ENCODE data around the gene SLC48A1.
"Not testable (repeated sequence)": the region's sequence is repeated elsewhere in the genome, so short reads cannot be mapped to it uniquely, and the experiment has no call there.

SLC48A1 gene

DNA sequence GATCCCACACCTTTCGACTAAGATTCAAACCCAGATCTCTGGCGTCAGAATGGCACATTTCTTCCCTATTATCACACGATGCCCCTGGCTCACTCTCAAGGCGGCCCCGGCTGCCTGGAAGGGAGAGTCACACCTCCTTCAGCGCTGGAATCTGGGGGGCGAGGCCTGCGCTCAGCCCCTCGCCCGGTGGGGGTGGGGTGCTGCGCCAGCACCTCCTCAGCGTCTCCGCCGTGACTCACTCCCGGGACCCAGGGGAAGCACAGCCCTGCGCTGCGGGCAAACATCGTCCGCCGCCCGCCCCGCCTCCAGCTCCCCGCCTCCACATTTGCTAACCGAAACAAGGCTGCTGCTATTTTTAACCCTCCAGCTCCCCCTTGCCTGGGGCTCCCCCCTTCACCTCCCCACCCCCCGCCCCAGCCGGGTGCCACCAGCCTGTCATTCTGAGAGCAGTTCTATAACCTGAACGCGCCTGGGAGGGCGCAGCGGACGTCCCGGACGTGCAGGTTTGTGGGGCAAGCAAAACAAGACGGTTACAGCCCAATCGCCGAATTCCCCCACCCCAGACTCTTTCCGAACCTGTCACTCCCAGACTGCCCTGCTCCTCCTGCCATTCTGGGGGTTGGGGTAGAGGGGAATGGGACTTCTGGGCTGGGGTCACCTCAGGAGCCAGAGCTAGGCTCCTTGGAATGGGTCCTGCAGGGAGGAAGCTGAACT lies 39.9 kb downstream of the SLC48A1 start:
- H3K9me3 Mint-ChIP-seq = no peaks in the 10 kb centered on the region
- peak; percentile 80 for ATAC-seq
- peaks cover 94% of the 10 kb centered on the region for H3K4me1 Mint-ChIP-seq
- peak; percentile 75 to 94 for DNase-seq (ENCODE audit: low spot score in 2 of 2)
- H3K27ac Mint-ChIP-seq = peak overlapping the region; percentile 99
- H3K4me3 Mint-ChIP-seq = peak overlapping the region; percentile 98
- peaks cover 94% of the 10 kb centered on the region for H3K36me3 Mint-ChIP-seq

DNA sequence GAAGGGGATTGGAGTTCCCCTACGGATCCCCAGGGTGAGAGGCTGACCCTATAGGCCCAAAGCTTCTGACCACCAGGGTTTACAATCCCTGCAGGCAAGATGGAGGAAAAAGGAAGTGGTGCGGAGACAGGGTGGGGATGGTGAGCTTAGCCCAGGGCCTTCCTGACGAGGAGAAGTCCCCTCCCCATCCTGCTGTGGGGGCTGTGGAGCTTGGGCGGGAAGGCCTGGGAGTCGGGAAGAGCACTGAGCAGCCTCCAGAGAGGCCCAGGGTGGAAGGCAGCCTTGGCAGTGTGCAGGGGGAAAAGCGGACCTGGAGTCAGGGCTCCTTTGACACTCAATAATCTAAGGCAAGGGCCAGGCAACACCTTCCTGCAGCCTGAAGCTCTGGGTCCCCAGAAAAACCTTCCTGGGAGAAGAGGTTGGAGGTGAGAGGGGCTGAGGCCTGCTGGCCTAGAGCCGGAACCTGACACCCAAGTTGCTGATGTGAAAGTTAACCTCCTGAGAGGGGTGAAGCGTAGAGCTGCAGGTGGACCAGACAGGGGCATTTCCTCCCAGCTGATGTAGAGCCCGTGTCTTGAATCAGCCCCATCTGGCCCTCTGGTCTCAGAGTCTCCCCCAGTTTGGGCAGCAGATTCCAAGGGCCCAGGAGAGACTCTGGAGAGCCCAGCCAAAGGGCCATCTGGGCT lies 40.6 kb downstream of the SLC48A1 start:
- peak overlapping the region; percentile 98 for H3K4me3 Mint-ChIP-seq
- H3K9me3 Mint-ChIP-seq = no peaks in the 10 kb centered on the region
- ATAC-seq (peak; percentile 0), DNase-seq (ENCODE audit: low spot score in 2 of 2) (peak; percentile 20 to 67)
- peaks cover 94% of the 10 kb centered on the region for H3K4me1 Mint-ChIP-seq
- H3K27ac Mint-ChIP-seq = peak overlapping the region; percentile 99
- H3K36me3 Mint-ChIP-seq = peaks cover 94% of the 10 kb centered on the region

DNA sequence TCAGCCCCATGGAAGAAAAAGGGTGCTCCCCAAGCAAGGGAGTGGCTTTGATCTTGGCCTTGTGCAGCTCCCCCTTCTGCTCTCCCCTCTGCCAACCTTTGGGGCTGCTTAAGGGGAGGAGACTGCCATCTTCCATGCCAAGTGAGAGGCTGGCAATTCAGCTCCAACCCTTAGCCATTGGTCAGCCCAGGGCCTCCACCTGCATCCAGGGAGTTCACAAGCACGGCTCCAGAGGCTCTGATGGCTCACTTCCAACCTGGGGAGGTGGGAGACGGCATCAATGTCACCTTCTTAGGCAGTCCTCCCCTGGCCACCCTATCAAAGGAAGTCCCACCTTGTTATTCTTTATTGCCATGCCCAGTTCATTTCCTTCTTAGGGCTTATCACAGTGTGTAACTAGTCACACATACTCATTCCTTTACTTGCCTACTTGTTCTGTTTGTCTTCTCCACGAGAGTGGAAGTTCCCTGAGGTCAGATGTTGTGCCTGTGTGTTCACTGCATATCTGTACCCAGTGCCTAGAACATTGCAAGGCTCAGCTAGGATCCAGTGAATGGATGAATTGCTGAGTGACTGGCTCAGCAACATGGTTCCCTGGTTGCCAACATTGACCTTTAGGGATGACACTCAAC lies 41.6 kb downstream of the SLC48A1 start:
- no peak for DNase-seq (ENCODE audit: low spot score in 2 of 2)
- H3K4me1 Mint-ChIP-seq = peaks cover 87% of the 10 kb centered on the region
- H3K9me3 Mint-ChIP-seq = no peaks in the 10 kb centered on the region
- ATAC-seq = peak; percentile 50
- peaks cover 92% of the 10 kb centered on the region for H3K36me3 Mint-ChIP-seq
- peak overlapping the region; percentile 99 for H3K27ac Mint-ChIP-seq
- H3K4me3 Mint-ChIP-seq = peak overlapping the region; percentile 98

DNA sequence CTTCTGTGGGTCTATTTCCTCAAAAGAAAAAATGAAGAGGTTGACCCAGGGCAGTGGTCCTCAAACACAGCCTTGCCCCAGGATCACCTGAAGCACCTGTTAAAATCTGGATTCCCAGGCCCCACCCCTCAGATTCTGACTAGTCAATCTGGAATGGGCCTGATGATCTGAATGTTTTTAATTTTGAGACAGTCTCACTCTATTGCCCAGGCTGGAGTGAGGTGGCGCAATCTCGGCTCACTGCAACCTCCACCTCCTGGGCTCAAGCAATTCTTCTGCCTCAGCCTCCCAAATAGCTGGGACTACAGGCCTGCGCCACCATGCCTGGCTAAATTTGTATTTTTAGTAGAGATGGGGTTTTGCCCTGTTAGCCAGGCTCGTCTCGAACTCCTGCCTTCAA lies 42.4 kb downstream of the SLC48A1 start:
- peaks cover 93% of the 10 kb centered on the region for H3K36me3 Mint-ChIP-seq
- not testable (repeated sequence) for ATAC-seq; DNase-seq (ENCODE audit: low spot score in 2 of 2); H3K9me3 Mint-ChIP-seq
- H3K4me3 Mint-ChIP-seq = peak overlapping the region; percentile 98
- peak overlapping the region; percentile 99 for H3K27ac Mint-ChIP-seq
- peaks cover 86% of the 10 kb centered on the region for H3K4me1 Mint-ChIP-seq

DNA sequence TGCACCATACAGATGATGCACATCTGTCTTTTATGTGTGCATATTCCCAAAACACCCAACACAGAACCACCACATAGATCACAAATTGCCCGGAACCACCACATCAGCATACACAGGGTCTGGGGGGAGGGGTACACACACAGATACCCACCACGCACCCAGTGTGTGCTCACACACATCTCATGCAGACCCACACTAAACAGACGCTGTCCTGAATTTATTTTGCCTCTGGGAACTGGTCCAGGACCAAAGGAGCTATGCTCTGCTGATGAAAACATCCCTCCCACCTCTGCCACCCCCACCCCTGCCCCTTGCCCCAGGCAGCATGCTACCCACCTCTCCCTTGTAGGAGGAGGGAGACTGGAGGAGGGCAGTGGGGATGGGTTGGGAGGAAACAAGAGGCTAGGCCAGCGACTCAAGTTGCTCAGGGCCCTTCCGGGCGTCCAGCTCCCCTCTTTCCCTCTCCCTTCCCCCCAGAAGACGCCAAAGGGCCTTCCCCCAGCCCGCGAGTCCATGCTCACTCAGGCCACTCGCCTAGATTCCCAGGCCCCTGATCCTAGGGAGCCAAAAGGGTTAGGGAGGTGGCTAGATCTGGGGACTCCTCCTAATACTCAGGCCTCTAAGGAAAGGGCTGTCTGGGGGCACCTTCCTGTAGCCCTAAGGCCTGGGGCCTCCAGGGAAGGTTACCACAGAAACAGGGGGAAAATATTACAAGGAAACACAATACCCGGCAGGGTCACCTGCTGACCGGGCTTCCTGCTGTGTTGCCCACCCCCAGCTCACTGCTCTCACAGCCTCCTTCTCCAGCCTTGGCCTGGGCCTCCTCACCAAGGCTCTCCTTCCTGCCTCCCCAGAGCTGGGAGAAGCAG lies 43.6 kb downstream of the SLC48A1 start:
- H3K9me3 Mint-ChIP-seq = no peaks in the 10 kb centered on the region
- H3K36me3 Mint-ChIP-seq = peaks cover 85% of the 10 kb centered on the region
- peak overlapping the region; percentile 99 for H3K27ac Mint-ChIP-seq
- ATAC-seq (no peak), DNase-seq (ENCODE audit: low spot score in 2 of 2) (no peak)
- peaks cover 86% of the 10 kb centered on the region for H3K4me1 Mint-ChIP-seq
- peak overlapping the region; percentile 98 for H3K4me3 Mint-ChIP-seq

DNA sequence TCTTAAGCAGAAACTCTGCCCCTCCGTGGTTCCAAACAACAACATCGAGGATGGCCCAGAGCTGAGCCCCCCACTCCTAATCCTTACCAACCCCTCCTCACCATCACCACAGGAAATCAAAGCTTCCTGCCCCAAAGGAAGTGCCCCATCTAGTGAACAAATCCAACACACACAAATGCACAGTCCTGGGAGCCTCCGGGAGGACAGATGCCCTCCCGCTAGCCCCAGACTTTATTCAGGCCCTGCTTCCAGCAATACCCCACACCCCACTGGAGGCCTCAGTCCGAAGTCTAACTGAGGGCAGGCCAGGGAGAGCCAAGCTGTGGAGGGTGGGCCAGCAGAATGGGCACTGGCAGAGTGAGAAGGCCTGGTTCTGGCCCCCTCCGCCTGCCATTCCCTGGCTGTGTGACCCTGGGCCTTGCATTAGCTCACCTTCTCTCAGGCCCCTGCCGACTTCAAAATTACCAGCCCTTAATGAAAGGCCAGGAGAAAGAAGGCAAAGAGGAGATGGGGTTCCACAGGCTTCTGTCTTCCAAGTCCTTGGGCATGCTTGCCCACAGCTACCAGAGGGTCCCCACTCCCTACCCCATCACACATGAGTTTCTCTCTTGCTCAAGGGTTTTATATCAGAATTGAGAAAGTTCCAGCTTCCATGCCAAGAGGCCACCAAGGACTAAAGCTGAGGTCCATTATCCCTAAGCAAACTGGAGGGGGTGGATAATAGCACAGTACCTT lies 44.4 kb downstream of the SLC48A1 start:
- peaks cover 77% of the 10 kb centered on the region for H3K36me3 Mint-ChIP-seq

DNA sequence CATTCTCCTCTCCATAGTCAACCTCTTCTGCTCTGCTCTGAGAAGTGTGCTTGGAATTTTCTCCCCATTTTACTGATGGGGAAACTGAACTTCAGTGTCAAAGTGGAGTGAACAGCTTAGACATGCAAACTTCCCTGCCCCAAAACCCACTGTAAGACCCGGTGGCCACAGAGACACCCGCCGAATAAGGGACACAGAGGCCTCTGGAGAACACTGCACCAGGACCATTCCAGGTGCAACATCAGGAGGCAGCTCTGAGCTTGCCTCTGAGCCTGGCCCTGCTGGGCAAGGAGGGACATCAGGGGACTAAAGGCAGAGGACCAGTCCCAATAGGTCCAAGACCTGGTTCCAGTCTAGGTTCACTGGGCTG lies 45.0 kb downstream of the SLC48A1 start:
- no peak for DNase-seq (ENCODE audit: low spot score in 2 of 2)
- Mint-ChIP-seq H3K4me1 (peaks cover 86% of the 10 kb centered on the region), H3K27ac (peak overlapping the region; percentile 99), H3K9me3 (no peaks in the 10 kb centered on the region), H3K36me3 (peaks cover 72% of the 10 kb centered on the region), H3K4me3 (peak overlapping the region; percentile 98)
- ATAC-seq = no peak

More for the DNA sequence above, 44.4 kb downstream of the SLC48A1 start:
- Mint-ChIP-seq H3K4me3 (peak overlapping the region; percentile 98), H3K9me3 (no peaks in the 10 kb centered on the region), H3K27ac (peak overlapping the region; percentile 99), H3K4me1 (peaks cover 86% of the 10 kb centered on the region)
- DNase-seq (ENCODE audit: low spot score in 2 of 2) (no peak), ATAC-seq (no peak)

DNA sequence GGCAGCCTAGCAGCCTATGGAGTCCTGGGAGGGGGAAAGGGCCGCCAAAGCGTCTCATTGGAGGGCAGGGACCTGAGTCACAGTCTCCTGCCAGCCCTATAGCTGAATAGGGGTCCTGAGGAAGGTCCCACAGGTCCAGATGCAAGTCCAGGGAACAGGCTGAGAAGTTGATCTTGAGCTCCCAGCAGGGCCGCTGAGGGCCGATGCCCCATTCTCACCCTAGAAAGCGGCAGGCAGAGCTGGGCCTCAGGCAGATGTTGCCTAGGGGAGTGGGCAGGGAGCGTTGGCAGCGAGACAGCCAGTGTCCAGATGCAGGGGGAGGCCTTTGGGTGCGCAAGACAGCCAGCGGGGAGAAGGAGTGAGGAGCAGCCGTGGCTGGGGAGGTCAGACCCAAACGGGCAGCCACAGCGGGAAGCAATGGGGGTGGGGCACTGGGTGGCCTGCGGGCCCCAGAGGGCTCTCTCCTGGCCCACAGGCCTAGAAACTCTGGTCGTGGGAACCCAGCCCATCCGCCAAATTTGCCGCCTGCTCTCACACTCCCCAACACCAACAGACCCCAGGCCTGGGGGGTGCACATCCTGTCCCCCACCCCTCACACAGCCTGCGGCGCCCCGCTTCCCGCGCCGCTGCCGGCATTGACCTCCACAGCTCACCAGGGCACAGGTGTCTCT lies 45.6 kb downstream of the SLC48A1 start:
- H3K4me3 Mint-ChIP-seq = peak overlapping the region; percentile 98
- H3K27ac Mint-ChIP-seq = peak overlapping the region; percentile 99
- ATAC-seq = peak; percentile 14
- H3K4me1 Mint-ChIP-seq = peaks cover 86% of the 10 kb centered on the region
- H3K9me3 Mint-ChIP-seq = no peaks in the 10 kb centered on the region
- DNase-seq (ENCODE audit: low spot score in 2 of 2) = peak; percentile 22 to 83
- peaks cover 66% of the 10 kb centered on the region for H3K36me3 Mint-ChIP-seq

DNA sequence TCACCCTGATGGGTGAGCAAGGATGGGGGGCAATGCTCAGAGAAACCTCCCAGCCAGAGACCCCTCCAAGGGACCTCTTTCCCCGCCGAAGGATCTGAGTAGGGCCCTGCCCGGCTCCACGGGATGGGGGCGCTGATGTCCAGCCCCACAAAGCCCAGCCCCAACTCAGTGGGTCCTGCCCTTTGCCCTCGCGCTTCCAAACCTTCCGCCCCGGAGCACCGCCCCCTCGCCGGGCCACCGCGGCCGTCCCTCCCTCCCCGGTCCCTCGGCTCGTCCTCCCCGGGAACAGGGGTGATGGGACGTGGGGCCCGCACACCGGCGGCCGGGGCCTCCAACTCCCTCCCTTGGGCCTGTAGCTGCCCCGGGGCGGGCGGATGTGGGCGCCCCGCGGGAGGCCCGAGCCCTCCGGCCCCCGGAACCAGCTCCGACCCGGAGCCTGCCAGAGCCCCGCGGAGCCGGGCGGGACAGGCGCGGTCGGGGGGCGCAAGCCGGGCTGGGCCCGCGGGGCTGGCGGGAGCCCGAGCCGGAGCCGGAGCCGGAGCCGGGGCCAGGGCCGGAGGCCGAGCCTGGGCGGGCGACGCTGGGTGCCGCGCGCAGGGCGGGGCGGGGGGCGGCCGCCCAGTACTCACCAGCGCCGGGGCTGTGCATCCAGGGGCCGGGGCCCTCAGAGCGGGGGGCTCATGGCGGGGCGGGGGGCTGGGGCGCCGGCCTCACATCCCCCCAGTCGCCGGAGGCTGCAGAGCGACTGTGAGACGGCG lies 46.3 kb downstream of the SLC48A1 start:
- Mint-ChIP-seq H3K9me3 (no peaks in the 10 kb centered on the region), H3K27ac (peak overlapping the region; percentile 99), H3K4me1 (peaks cover 86% of the 10 kb centered on the region), H3K36me3 (peaks cover 59% of the 10 kb centered on the region), H3K4me3 (peak overlapping the region; percentile 98)
- ATAC-seq (peak; percentile 38), DNase-seq (ENCODE audit: low spot score in 2 of 2) (peak in 1 of 2 donors; percentile 50)

DNA sequence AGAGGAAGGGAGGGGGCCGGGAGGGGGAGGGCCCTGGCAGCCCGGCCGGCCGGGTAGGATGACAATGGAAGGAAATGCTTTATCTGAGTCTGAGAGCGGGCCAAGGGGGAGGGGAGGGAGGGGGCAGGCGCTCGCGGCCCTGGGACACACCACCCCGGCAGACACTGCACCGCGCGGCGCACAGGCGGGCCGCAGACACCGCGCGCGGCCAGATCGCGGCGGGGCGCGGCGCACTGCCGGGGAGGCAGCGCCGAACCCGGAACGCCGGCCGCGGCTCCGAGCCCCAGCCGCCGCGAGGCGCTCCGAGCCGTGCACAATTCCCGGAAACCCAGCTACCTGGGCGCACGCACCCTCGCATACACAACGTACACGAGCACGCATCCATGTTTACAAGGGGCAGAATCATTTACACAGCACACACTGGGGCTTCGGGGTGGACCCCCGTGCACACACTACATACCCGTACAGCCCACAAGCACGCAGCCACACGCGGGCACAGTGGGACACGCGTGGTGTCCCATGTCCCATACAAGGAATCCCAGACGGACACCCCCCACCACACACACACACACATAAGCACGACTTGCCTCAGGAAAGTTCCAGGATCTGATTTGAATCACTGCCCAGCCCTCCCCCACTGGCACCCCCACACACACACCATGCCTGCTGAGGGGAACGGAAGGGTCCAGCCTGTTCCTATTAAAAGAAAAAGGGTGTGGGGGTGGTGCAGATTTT lies 47.0 kb downstream of the SLC48A1 start, which contains the start of gene HDAC7:
TSS of gene HDAC7 (minus strand) at position 8 of the 735 bp plus-strand sequence. CDS start 118 bp downstream, outside the sequence.
- peak; percentile 64 for ATAC-seq
- Mint-ChIP-seq H3K4me3 (peak within 1 kb of the TSS; percentile 98), H3K4me1 (peaks cover 86% of the 10 kb centered on the region), H3K9me3 (no peaks in the 10 kb centered on the region), H3K36me3 (peaks cover 51% of the 10 kb centered on the region), H3K27ac (peak within 1 kb of the TSS; percentile 99)
- peak; percentile 21 to 73 for DNase-seq (ENCODE audit: low spot score in 2 of 2)

DNA sequence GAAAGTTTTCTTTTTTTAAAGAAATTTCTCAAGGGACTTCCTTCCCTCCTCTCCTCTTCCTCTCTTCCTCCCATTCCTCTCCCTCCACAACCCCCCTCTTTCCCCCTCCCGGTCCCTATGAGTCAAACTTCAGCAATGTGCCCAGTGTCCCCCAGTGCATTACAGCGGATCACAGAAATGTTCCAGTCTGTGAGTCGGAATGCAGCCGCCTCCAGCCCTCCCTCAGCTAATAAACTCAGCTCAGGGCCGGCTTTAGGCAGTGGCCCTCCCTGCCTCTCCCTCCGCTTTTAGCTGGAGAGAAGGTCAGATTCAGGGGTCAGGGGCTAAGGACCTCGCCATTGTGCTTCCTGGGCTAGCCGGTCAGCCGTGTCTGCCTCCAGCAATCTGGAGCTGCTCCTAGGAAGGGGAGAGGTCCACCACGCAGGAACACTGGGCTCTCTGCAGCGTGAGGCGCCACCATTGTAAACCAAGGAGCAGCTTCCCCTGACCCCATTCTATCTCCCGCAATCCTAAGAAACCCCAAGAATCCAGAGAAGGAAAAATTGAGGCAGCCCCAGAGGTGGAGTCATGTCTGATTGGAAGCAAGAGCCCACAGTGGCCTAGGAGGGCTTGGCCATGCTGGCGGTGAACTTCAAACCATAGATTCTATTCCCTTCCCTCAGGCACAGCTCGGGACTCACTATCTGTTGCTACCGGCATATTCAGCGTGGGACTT lies 47.8 kb downstream of the SLC48A1 start:
- Mint-ChIP-seq H3K4me1 (peaks cover 86% of the 10 kb centered on the region), H3K4me3 (peak overlapping the region; percentile 98), H3K27ac (peak overlapping the region; percentile 97), H3K36me3 (peaks cover 44% of the 10 kb centered on the region), H3K9me3 (no peaks in the 10 kb centered on the region)
- DNase-seq (ENCODE audit: low spot score in 2 of 2) = no peak
- ATAC-seq = no peak

DNA sequence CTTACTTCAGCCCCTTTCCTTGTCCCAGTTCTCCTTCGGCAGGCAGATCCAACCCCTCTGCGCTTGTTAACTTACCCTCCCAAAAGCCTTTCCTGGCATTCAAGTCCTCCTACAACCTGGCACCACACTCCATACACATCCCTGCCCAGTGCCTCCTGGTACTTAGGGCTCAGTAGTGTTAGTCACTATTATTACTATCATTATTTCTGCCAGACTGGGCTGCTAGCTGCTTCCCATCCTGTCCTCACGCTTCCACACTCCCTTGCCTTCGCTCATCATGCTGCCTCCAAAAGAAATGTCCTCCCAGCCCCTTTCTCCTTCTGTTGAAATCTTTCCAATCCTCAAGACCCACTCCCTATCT lies 48.3 kb downstream of the SLC48A1 start:
- DNase-seq (ENCODE audit: low spot score in 2 of 2) (no peak), ATAC-seq (no peak)
- Mint-ChIP-seq H3K4me1 (peaks cover 83% of the 10 kb centered on the region), H3K36me3 (peaks cover 38% of the 10 kb centered on the region), H3K9me3 (no peaks in the 10 kb centered on the region), H3K27ac (peak overlapping the region; percentile 97), H3K4me3 (peak overlapping the region; percentile 98)
